ENCODE results near the gene APLF. TPM values are rescaled to one million over a fixed set of nuclear protein-coding genes. Genes with fewer than 3 reads are reported as not detected.

Gene APLF
- total and polyA plus RNA-seq, 2 experiments from 2014 or later: 3.1 to 5.9 TPM

GRCh38 chr2:68577183-68577582, 109.8 kb downstream of the APLF start:
- no peak overlapping the region for H3K4me3 ChIP-seq
- H3K4me1 ChIP-seq (ENCODE audit: low read depth): no peaks in the 10 kb centered on the region
- DNase-seq (ENCODE audit: low read depth in 1 of 2, low spot score in 1 of 2): peak in 1 of 2 donors; percentile 37
- no peaks in the 10 kb centered on the region for H3K9me3 ChIP-seq (ENCODE audit: low read depth)
- TF ChIP-seq, protein P1, sequence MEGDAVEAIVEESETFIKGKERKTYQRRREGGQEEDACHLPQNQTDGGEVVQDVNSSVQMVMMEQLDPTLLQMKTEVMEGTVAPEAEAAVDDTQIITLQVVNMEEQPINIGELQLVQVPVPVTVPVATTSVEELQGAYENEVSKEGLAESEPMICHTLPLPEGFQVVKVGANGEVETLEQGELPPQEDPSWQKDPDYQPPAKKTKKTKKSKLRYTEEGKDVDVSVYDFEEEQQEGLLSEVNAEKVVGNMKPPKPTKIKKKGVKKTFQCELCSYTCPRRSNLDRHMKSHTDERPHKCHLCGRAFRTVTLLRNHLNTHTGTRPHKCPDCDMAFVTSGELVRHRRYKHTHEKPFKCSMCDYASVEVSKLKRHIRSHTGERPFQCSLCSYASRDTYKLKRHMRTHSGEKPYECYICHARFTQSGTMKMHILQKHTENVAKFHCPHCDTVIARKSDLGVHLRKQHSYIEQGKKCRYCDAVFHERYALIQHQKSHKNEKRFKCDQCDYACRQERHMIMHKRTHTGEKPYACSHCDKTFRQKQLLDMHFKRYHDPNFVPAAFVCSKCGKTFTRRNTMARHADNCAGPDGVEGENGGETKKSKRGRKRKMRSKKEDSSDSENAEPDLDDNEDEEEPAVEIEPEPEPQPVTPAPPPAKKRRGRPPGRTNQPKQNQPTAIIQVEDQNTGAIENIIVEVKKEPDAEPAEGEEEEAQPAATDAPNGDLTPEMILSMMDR (IDR thresholded peaks at IDR 0.05; ENCODE audit: low read depth, low read length): no peak
- no peaks in the 10 kb centered on the region for H3K27me3 ChIP-seq
- H3K36me3 ChIP-seq: no peaks in the 10 kb centered on the region
- H3K27ac ChIP-seq: no peak overlapping the region

DNA sequence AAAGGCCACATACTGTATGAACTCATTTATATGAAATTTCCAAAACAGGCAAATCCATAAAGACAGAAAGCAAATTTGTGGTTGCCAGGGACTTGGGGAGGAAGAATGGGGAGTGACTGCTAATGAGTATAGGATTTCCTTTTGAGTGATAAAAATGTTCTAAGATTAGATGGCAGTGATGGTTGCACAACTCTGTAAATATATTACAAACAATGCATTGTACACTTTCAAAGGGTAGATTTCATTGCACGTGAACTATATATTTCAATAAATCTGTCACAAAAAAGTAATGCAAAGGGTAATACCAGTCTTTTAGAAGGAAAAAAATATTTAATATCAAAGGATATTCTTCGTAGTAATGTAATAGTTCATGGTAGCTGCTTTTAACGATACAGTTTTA, 112.3 kb downstream of the APLF start:
- no peaks in the 10 kb centered on the region for H3K4me1 ChIP-seq (ENCODE audit: low read depth)
- TF ChIP-seq, protein P1 (IDR thresholded peaks at IDR 0.05; ENCODE audit: low read depth, low read length): no peak
- no peak overlapping the region for H3K4me3 ChIP-seq
- H3K36me3 ChIP-seq: no peaks in the 10 kb centered on the region
- DNase-seq (ENCODE audit: low read depth in 1 of 2, low spot score in 1 of 2): no peak
- H3K27ac ChIP-seq: no peak overlapping the region
- H3K9me3 ChIP-seq (ENCODE audit: low read depth): no peaks in the 10 kb centered on the region
- no peaks in the 10 kb centered on the region for H3K27me3 ChIP-seq

GRCh38 chr2:68588589-68588988, 121.2 kb downstream of the APLF start:
- Histone ChIP-seq H3K27ac (no peak overlapping the region), H3K27me3 (no peaks in the 10 kb centered on the region), H3K9me3 (ENCODE audit: low read depth) (no peaks in the 10 kb centered on the region), H3K36me3 (no peaks in the 10 kb centered on the region), H3K4me3 (no peak overlapping the region), H3K4me1 (ENCODE audit: low read depth) (peaks cover 6% of the 10 kb centered on the region)
- TF ChIP-seq, protein P1 (IDR thresholded peaks at IDR 0.05; ENCODE audit: low read depth, low read length): no peak
- no peak for DNase-seq (ENCODE audit: low read depth in 1 of 2, low spot score in 1 of 2)

- Histone ChIP-seq H3K36me3 (no peaks in the 10 kb centered on the region), H3K27me3 (no peaks in the 10 kb centered on the region), H3K4me1 (ENCODE audit: low read depth) (peaks cover 6% of the 10 kb centered on the region), H3K27ac (no peak overlapping the region), H3K9me3 (ENCODE audit: low read depth) (no peaks in the 10 kb centered on the region), H3K4me3 (no peak overlapping the region)
- DNase-seq (ENCODE audit: low read depth in 1 of 2, low spot score in 1 of 2): peak in 1 of 2 donors; percentile 36
- TF ChIP-seq, protein P1 (IDR thresholded peaks at IDR 0.05; ENCODE audit: low read depth, low read length): no peak
These were observed 122.6 kb downstream of the APLF start for GRCh38 chr2:68589963-68590362.

DNA sequence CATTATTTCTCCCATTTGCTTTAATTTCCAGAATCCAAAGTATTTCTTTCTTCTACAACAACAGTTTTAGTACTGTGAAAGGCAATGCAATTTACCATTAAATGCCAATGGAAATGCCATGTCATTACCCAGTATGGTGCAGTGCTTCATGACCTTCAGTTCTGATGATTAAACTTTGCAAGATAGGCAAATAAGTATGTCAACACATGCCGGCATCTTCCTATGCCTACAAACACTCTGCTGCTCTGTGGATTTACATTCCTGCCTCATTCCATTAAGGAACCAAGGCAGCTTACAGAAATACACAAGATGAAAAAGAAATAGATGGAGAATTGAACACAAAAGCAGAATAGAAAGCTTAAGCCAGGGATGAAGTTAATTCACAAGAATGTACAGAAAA, 123.3 kb downstream of the APLF start:
- Histone ChIP-seq H3K9me3 (ENCODE audit: low read depth) (no peaks in the 10 kb centered on the region), H3K4me3 (no peak overlapping the region), H3K27me3 (no peaks in the 10 kb centered on the region), H3K36me3 (no peaks in the 10 kb centered on the region), H3K27ac (no peak overlapping the region), H3K4me1 (ENCODE audit: low read depth) (peaks cover 6% of the 10 kb centered on the region)
- TF ChIP-seq, protein P1 (IDR thresholded peaks at IDR 0.05; ENCODE audit: low read depth, low read length): no peak
- DNase-seq (ENCODE audit: low read depth in 1 of 2, low spot score in 1 of 2): no peak

- Histone ChIP-seq H3K4me1 (ENCODE audit: low read depth) (peaks cover 6% of the 10 kb centered on the region), H3K27ac (no peak overlapping the region), H3K27me3 (no peaks in the 10 kb centered on the region), H3K4me3 (no peak overlapping the region), H3K9me3 (ENCODE audit: low read depth) (no peaks in the 10 kb centered on the region), H3K36me3 (no peaks in the 10 kb centered on the region)
- no peak for DNase-seq (ENCODE audit: low read depth in 1 of 2, low spot score in 1 of 2)
- TF ChIP-seq, protein P1 (IDR thresholded peaks at IDR 0.05; ENCODE audit: low read depth, low read length): no peak
These were observed 123.8 kb downstream of the APLF start for GRCh38 chr2:68591225-68591624.
